ENCODE results near the gene EXOC7. TPM values are rescaled to one million over a fixed set of nuclear protein-coding genes. Genes with fewer than 3 reads are reported as not detected.

EXOC7 gene
- total RNA-seq, 1 experiment from 2014 or later, result 117 TPM

GRCh38 chr17:76038050-76038449, 65.5 kb downstream of the EXOC7 start:
- DNase-seq (ENCODE audit: low spot score), result no peak
- TF ChIP-seq, protein P1, sequence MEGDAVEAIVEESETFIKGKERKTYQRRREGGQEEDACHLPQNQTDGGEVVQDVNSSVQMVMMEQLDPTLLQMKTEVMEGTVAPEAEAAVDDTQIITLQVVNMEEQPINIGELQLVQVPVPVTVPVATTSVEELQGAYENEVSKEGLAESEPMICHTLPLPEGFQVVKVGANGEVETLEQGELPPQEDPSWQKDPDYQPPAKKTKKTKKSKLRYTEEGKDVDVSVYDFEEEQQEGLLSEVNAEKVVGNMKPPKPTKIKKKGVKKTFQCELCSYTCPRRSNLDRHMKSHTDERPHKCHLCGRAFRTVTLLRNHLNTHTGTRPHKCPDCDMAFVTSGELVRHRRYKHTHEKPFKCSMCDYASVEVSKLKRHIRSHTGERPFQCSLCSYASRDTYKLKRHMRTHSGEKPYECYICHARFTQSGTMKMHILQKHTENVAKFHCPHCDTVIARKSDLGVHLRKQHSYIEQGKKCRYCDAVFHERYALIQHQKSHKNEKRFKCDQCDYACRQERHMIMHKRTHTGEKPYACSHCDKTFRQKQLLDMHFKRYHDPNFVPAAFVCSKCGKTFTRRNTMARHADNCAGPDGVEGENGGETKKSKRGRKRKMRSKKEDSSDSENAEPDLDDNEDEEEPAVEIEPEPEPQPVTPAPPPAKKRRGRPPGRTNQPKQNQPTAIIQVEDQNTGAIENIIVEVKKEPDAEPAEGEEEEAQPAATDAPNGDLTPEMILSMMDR (conservative IDR thresholded peaks at IDR 0.05; ENCODE audit: low read depth, low read length), result no peak
- no peak for TF ChIP-seq EZH2 (IDR thresholded peaks at IDR 0.05; ENCODE audit: borderline replicate concordance, low read depth, low read length, poor library complexity, severe bottlenecking)
- Histone ChIP-seq H3K27ac (ENCODE audit: low read depth, low read length, poor library complexity, severe bottlenecking) (no peak overlapping the region), H3K4me3 (ENCODE audit: low read depth, low read length, poor library complexity, severe bottlenecking) (no peak overlapping the region), H3K27me3 (replicated peaks; ENCODE audit: insufficient read depth, low read depth, low read length, poor library complexity) (no peaks in the 10 kb centered on the region), H3K4me1 (ENCODE audit: insufficient read depth, low read length, poor library complexity, severe bottlenecking) (peaks cover 5% of the 10 kb centered on the region), H3K36me3 (ENCODE audit: insufficient read depth, low read length, poor library complexity, severe bottlenecking) (peaks cover 36% of the 10 kb centered on the region), H3K9me3 (ENCODE audit: low read depth, low read length, poor library complexity, severe bottlenecking) (no peaks in the 10 kb centered on the region)
- POLR2A ChIA-PET (ENCODE audit: low non-redundant PET), result no interaction called here
- intact Hi-C loops (cut with micrococcal nuclease; ENCODE audit: unreplicated experiment), result no loop called here
- CTCF ChIA-PET, result no interaction called here
- no TSS peak for BruUV-seq (replicated peaks)

DNA sequence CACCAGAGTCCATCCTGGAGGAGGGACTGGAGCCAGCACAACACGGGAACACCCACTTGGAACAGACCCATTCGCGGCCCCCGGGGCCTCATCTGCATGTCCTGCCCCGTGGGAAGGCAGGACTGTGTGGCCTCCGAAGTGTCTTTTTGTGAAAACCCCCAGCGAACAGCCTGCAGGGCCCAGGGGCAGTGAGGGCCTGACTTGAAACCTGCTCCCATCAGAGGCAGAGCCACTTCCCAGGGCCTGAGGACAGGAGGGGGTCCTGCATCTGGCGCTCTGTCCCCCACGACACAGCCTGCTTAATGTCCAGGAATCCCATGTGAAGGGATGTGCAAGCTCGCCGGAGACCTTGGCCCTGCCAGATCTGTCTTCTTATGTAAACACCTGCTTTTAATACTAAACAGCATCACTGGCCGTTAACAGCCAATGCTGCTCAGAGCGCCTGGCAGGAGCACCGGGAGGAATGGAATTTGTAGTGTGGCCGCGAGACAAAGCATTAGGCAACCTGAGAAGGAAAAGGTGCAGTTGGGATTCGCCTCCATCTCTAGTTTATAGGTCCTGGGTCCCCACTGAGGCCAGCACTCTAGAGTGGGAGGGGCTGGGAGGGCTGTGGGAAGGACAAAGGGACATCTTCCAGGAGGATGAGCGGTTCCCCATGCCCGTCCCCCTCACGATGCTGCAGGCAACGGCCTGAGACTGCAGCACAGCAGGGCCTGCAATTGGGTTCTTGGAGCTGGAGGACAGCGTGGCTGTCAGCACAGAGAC, 66.9 kb downstream of the EXOC7 start:
- Histone ChIP-seq H3K36me3 (ENCODE audit: insufficient read depth, low read length, poor library complexity, severe bottlenecking) (peaks cover 32% of the 10 kb centered on the region), H3K4me3 (ENCODE audit: low read depth, low read length, poor library complexity, severe bottlenecking) (no peak overlapping the region), H3K27me3 (replicated peaks; ENCODE audit: insufficient read depth, low read depth, low read length, poor library complexity) (no peaks in the 10 kb centered on the region), H3K9me3 (ENCODE audit: low read depth, low read length, poor library complexity, severe bottlenecking) (no peaks in the 10 kb centered on the region), H3K27ac (ENCODE audit: low read depth, low read length, poor library complexity, severe bottlenecking) (no peak overlapping the region), H3K4me1 (ENCODE audit: insufficient read depth, low read length, poor library complexity, severe bottlenecking) (peaks cover 14% of the 10 kb centered on the region)
- CTCF ChIA-PET, result no interaction called here
- POLR2A ChIA-PET (ENCODE audit: low non-redundant PET), result no interaction called here
- TF ChIP-seq, protein P1 (conservative IDR thresholded peaks at IDR 0.05; ENCODE audit: low read depth, low read length), result no peak
- TF ChIP-seq EZH2 (IDR thresholded peaks at IDR 0.05; ENCODE audit: borderline replicate concordance, low read depth, low read length, poor library complexity, severe bottlenecking), result no peak
- DNase-seq (ENCODE audit: low spot score), result no peak
- intact Hi-C loops (cut with micrococcal nuclease; ENCODE audit: unreplicated experiment), result no loop called here
- no TSS peak for BruUV-seq (replicated peaks)

DNA sequence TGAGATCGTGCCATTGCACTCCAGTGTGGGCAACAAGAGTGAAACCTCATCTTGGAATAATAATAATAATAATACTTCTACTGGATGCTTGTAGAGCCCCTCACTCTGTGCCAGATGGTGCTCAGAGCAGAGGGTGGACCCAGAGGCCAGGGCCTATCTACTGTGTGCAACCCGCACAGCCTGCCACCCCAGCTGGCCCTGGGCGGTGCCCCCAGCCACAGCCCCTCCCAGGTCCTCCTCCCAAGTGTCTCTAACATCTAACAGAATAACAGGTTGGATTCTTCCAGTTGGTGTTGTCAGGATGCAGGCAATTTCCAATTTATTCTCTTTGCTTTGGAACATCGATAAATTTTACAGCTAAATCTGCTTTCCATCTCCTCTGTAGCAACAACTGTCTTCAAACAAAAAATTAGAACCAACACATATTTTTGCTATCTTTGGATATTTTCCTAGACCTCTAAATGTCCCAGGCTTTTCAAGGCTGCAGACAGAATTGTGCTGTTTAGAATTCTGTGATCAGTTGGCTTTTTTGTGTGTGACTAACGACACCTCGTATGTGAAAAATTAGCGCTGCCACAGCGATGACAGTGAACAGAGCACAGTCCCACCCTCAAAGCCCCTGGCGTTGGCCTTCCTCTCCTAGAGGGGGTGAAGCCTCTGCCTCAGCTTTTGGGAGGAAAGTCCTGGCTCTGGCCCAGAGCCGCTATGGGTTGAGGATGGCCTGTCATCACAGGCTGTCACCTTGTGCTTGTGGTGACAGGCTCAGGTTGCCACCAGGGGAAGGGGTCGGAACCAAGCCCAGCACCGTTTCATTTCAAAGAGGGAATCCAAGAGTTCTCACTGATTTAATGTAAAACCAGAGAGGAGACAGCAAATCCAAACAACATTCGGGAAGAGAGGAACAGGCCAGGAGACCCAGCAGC, 68.9 kb downstream of the EXOC7 start:
- ChIA-PET CTCF (no interaction called here), POLR2A (ENCODE audit: low non-redundant PET) (no interaction called here)
- no TSS peak for BruUV-seq (replicated peaks)
- Histone ChIP-seq H3K27ac (ENCODE audit: low read depth, low read length, poor library complexity, severe bottlenecking) (no peak overlapping the region), H3K9me3 (ENCODE audit: low read depth, low read length, poor library complexity, severe bottlenecking) (no peaks in the 10 kb centered on the region), H3K27me3 (replicated peaks; ENCODE audit: insufficient read depth, low read depth, low read length, poor library complexity) (no peaks in the 10 kb centered on the region), H3K36me3 (ENCODE audit: insufficient read depth, low read length, poor library complexity, severe bottlenecking) (peaks cover 15% of the 10 kb centered on the region), H3K4me1 (ENCODE audit: insufficient read depth, low read length, poor library complexity, severe bottlenecking) (peaks cover 19% of the 10 kb centered on the region), H3K4me3 (ENCODE audit: low read depth, low read length, poor library complexity, severe bottlenecking) (no peak overlapping the region)
- no peak for DNase-seq (ENCODE audit: low spot score)
- no peak for TF ChIP-seq EZH2 (IDR thresholded peaks at IDR 0.05; ENCODE audit: borderline replicate concordance, low read depth, low read length, poor library complexity, severe bottlenecking)
- TF ChIP-seq, protein P1 (conservative IDR thresholded peaks at IDR 0.05; ENCODE audit: low read depth, low read length), result no peak
- intact Hi-C loops (cut with micrococcal nuclease; ENCODE audit: unreplicated experiment), result no loop called here

Data from A673 (cell line).